ENCODE results near the gene ANKRD33B. TPM values are rescaled to one million over a fixed set of nuclear protein-coding genes. Genes with fewer than 3 reads are reported as not detected.

Gene ANKRD33B
- total RNA-seq, 1 experiment from 2014 or later, result 6.9 TPM

- no peaks in the 10 kb centered on the region; the same call in 1 of the 2 replicates for H3K4me1 ChIP-seq (ENCODE audit: insufficient read depth, low read length)
- H2AK5ac ChIP-seq (ENCODE audit: insufficient read length, low read length), result no peak overlapping the region
- no peak overlapping the region for H2BK5ac ChIP-seq (ENCODE audit: insufficient read length, low read length)
- Mint-ChIP-seq H3K4me1 (peaks cover 19 to 28% of the 10 kb centered on the region in 2 experiments), H3K4me3 (no peak overlapping the region), H3K36me3 (ENCODE audit: insufficient read depth in 1 of 3, low read depth in 3 of 3) (no peaks in the 10 kb centered on the region; a peak in 1 of 7 replicates), H3K27me3 (ENCODE audit: low read depth) (no peaks in the 10 kb centered on the region), H3K27ac (no peak overlapping the region), H3K9me3 (no peaks in the 10 kb centered on the region)
- no peak overlapping the region for H3T11ph ChIP-seq (ENCODE audit: low read length)
- no peak overlapping the region for H3K9ac ChIP-seq (ENCODE audit: extremely low read depth, insufficient read length, low read length)
- H4K5ac ChIP-seq (ENCODE audit: insufficient read length, low read depth, low read length), result no peak overlapping the region
- no peak overlapping the region for H4K8ac ChIP-seq (replicated peaks; ENCODE audit: insufficient read length, low read depth, low read length)
- H2BK20ac ChIP-seq (ENCODE audit: low read depth, low read length, poor library complexity, severe bottlenecking), result no peak overlapping the region
- no peaks in the 10 kb centered on the region for H3K79me2 ChIP-seq (ENCODE audit: insufficient read depth, low read length)
- H3K4me2 ChIP-seq (ENCODE audit: insufficient read depth, insufficient read length, low read length), result no peak overlapping the region
- no peaks in the 10 kb centered on the region for H4K20me1 ChIP-seq (ENCODE audit: control insufficient read depth, insufficient read depth, insufficient read length)
- no peak overlapping the region for H3K27ac ChIP-seq (ENCODE audit: insufficient read length, low read depth, low read length)
- H3K23ac ChIP-seq (ENCODE audit: insufficient read length, low read depth, low read length), result no peak overlapping the region
- no peak overlapping the region for H3K4ac ChIP-seq (ENCODE audit: low read depth, low read length)
- WGBS (ENCODE audit: extremely low coverage, insufficient read length, low lambda C conversion rate), result no CpG with 5 or more reads among the region's 8 CpGs
- H2AFZ ChIP-seq (ENCODE audit: low read length), result no peak overlapping the region
- no peaks in the 10 kb centered on the region for H3K9me3 ChIP-seq (ENCODE audit: control insufficient read depth, low read depth, low read length)
- H3K14ac ChIP-seq (ENCODE audit: insufficient read depth, low read length), result no peak overlapping the region
- TF ChIP-seq, protein P1, sequence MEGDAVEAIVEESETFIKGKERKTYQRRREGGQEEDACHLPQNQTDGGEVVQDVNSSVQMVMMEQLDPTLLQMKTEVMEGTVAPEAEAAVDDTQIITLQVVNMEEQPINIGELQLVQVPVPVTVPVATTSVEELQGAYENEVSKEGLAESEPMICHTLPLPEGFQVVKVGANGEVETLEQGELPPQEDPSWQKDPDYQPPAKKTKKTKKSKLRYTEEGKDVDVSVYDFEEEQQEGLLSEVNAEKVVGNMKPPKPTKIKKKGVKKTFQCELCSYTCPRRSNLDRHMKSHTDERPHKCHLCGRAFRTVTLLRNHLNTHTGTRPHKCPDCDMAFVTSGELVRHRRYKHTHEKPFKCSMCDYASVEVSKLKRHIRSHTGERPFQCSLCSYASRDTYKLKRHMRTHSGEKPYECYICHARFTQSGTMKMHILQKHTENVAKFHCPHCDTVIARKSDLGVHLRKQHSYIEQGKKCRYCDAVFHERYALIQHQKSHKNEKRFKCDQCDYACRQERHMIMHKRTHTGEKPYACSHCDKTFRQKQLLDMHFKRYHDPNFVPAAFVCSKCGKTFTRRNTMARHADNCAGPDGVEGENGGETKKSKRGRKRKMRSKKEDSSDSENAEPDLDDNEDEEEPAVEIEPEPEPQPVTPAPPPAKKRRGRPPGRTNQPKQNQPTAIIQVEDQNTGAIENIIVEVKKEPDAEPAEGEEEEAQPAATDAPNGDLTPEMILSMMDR (conservative IDR thresholded peaks at IDR 0.05), result no peak
- H3K27me3 ChIP-seq (ENCODE audit: insufficient read depth, low read length), result no peaks in the 10 kb centered on the region
- H4K91ac ChIP-seq (ENCODE audit: insufficient read length, low read depth, low read length), result no peak overlapping the region
- no peak overlapping the region for H2BK15ac ChIP-seq (ENCODE audit: low read depth, low read length)
- H3K79me1 ChIP-seq (ENCODE audit: insufficient read depth, low read depth, low read length, poor library complexity, severe bottlenecking), result no peaks in the 10 kb centered on the region
- no peak for DNase-seq
- H3K56ac ChIP-seq (ENCODE audit: insufficient read length, low read depth, low read length), result no peak overlapping the region
- H2BK12ac ChIP-seq (ENCODE audit: insufficient read length, low read depth, low read length), result no peak overlapping the region
- H3K18ac ChIP-seq (ENCODE audit: insufficient read length, low read depth, low read length), result no peak overlapping the region
- no peaks in the 10 kb centered on the region for H3K23me2 ChIP-seq (ENCODE audit: insufficient read length, low read depth, low read length, poor library complexity, severe bottlenecking)
- H2BK120ac ChIP-seq (ENCODE audit: low read depth, low read length, poor library complexity, severe bottlenecking), result no peak overlapping the region
Observed at GRCh38 chr5:10652606-10653005, 88.7 kb downstream of the ANKRD33B start.
